Stimulated activated CD8-positive, alpha-beta memory T cell treated with anti-CD3 and anti-CD28 coated beads, Interleukin-15, amount 100 ng/mL, for 24 hours (primary cell): Measurements from ENCODE around the gene RNF40.
"Not testable (repeated sequence)": the region's sequence is repeated elsewhere in the genome, so short reads cannot be mapped to it uniquely, and the experiment has no call there.

Experiments used
- DNase-seq: peaks from one replicate; pipeline ENCODE4 v3.0.0-alpha.2; 2020; ENCODE audit warnings: low read depth

Gene RNF40

GRCh38 chr16:30820952-30821421 lies 58.9 kb downstream of the RNF40 start:
- no peak for DNase-seq

DNA sequence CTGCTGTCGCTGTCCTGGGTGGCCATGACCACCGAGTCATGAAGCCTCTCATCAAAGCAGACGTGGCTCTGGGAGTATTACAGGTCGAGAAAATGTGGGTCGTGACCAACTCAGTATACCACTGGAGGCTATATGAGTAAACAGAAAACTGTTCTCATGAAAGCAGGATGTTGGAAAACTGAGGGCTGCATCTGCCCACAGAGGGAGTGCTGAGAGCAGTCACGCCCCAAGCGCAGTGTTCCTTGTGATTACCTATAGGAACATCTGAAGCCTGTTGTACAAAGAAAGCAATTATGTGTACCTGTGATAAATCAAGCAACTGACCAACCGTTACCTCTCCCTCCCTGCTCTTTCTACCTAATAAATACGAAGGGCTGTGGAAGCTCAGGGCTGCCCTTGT lies 59.3 kb downstream of the RNF40 start:
- DNase-seq, result not testable (repeated sequence)

DNA sequence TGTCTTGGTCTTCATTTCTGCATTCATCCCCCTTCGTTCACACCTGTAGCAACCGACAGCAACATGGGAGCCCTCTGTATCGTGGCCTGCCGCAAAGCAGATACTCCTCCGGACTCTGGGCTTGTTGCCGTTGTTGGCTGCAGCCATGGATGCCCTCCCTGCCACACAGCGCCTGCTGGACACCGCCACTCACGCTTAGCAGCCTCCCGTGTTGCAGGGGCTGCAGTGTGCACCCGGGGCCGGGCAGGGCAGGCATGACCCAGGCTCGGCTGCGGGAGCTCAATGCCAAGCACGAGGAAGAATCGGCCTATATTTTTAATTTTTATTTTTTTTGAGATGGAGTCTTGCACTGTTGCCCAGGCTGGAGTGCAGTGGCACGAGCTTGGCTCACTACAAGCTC lies 59.8 kb downstream of the RNF40 start:
- no peak for DNase-seq
